ENCODE data around the gene APBB3.
"Not testable (repeated sequence)": the region's sequence is repeated elsewhere in the genome, so short reads cannot be mapped to it uniquely, and the experiment has no call there.

APBB3 gene

GRCh38 chr5:140564196-140565023, at the start of gene APBB3, which contains the start of gene SLC35A4:
TSS of gene APBB3 (minus strand) at chr5:140564598. CDS start at chr5:140564245, 353 bp downstream.
TSS of gene SLC35A4 (plus strand) at chr5:140564828. CDS start at chr5:140567170, 2,342 bp downstream.
- peak; percentile 99 for DNase-seq (ENCODE audit: low spot score)

GRCh38 chr5:140611020-140611521, 46.7 kb upstream of the APBB3 start:
- no peak for DNase-seq (ENCODE audit: low spot score)

- no peak for DNase-seq (ENCODE audit: low spot score)
These were observed 44.7 kb upstream of the APBB3 start for GRCh38 chr5:140609126-140609525.

- no peak for DNase-seq (ENCODE audit: low spot score)
These were observed 44.3 kb upstream of the APBB3 start for GRCh38 chr5:140608722-140609121.

- no peak for DNase-seq (ENCODE audit: low spot score)
These were observed 42.6 kb upstream of the APBB3 start for GRCh38 chr5:140607031-140607430.

- DNase-seq (ENCODE audit: low spot score): no peak
These were observed 41.5 kb upstream of the APBB3 start for GRCh38 chr5:140605879-140606278.

GRCh38 chr5:140603734-140604133, 39.3 kb upstream of the APBB3 start:
- DNase-seq (ENCODE audit: low spot score): no peak

GRCh38 chr5:140603446-140603698, 39.0 kb upstream of the APBB3 start:
- DNase-seq (ENCODE audit: low spot score): not testable (repeated sequence)

- DNase-seq (ENCODE audit: low spot score): no peak
These were observed 37.7 kb upstream of the APBB3 start for GRCh38 chr5:140602147-140602546.

GRCh38 chr5:140600096-140600495, 35.7 kb upstream of the APBB3 start:
- no peak for DNase-seq (ENCODE audit: low spot score)

GRCh38 chr5:140598836-140599235, 34.4 kb upstream of the APBB3 start:
- DNase-seq (ENCODE audit: low spot score): no peak

GRCh38 chr5:140596321-140596741, 31.9 kb upstream of the APBB3 start:
- DNase-seq (ENCODE audit: low spot score): peak; percentile 77

GRCh38 chr5:140595538-140596300, 31.3 kb upstream of the APBB3 start:
- DNase-seq (ENCODE audit: low spot score): peak; percentile 90

- DNase-seq (ENCODE audit: low spot score): no peak
These were observed 29.8 kb upstream of the APBB3 start for GRCh38 chr5:140594169-140594568.

GRCh38 chr5:140593070-140593469, 28.7 kb upstream of the APBB3 start:
- DNase-seq (ENCODE audit: low spot score): not testable (repeated sequence)

- no peak for DNase-seq (ENCODE audit: low spot score)
These were observed 27.5 kb upstream of the APBB3 start for GRCh38 chr5:140591747-140592372.

GRCh38 chr5:140590861-140591260, 26.5 kb upstream of the APBB3 start:
- DNase-seq (ENCODE audit: low spot score): no peak

GRCh38 chr5:140588311-140589070, 24.1 kb upstream of the APBB3 start:
- DNase-seq (ENCODE audit: low spot score): no peak

- no peak for DNase-seq (ENCODE audit: low spot score)
These were observed 23.1 kb upstream of the APBB3 start for GRCh38 chr5:140587495-140587894.

- DNase-seq (ENCODE audit: low spot score): not testable (repeated sequence)
These were observed 14.9 kb upstream of the APBB3 start for GRCh38 chr5:140579188-140579747.

- DNase-seq (ENCODE audit: low spot score): no peak
These were observed 12.4 kb upstream of the APBB3 start for GRCh38 chr5:140576776-140577201.

Measured in pons (tissue), 1 donor.